Esophagus squamous epithelium (tissue), 5 donors: ENCODE measurements around the gene SDR42E1. TPM values are rescaled to one million over a fixed set of nuclear protein-coding genes. Genes with fewer than 3 reads are reported as not detected.

ENCODE experiments used
- DNase-seq: peaks from one replicate; lab custom pipeline; 2025; lab: John Stamatoyannopoulos, UW
- H3K27ac ChIP-seq, 4 donors: fragments of 200-600 bp; sonication (generic); one replicate each; pipeline ENCODE4 v1.5.1; 2016 to 2019; ENCODE audit warnings: mild to moderate bottlenecking in 1 of 4
- H3K27me3 ChIP-seq, 4 donors: fragments of 200-600 bp; sonication (generic); 1 replicate in 3 of 4; 2 replicates in 1 of 4; pipeline versions ENCODE4 v1.5.1 to v1.6.0; 2017 to 2021; ENCODE audit warnings: antibody characterized with exemption in 1 of 4
- H3K36me3 ChIP-seq, 3 donors: fragments of 200-600 bp; sonication (generic); one replicate each; pipeline ENCODE4 v1.5.1; 2016 to 2019
- H3K4me1 ChIP-seq, 3 donors: fragments of 200-600 bp; sonication (generic); one replicate each; pipeline ENCODE4 v1.5.1; 2017 to 2019
- H3K4me3 ChIP-seq, 4 donors: fragments of 200-600 bp; sonication (generic); 1 replicate in 3 of 4; 2 replicates in 1 of 4; pipeline ENCODE4 v1.5.1; 2016 to 2019; ENCODE audit warnings: mild to moderate bottlenecking in 2 of 4, moderate library complexity in 1 of 4
- H3K9me3 ChIP-seq, 3 donors: fragments of 200-600 bp; sonication (generic); one replicate each; pipeline ENCODE4 v1.5.1; 2016 to 2019
- CTCF ChIP-seq, 6 experiments: fragments of 450-650 bp in 4 of 6; fragments of 200-600 bp in 2 of 6; sonication (generic) in 2 of 6; IDR thresholded peaks; one replicate each; pipeline ENCODE4 v1.5.1; 2016 to 2019; ENCODE audit warnings: antibody characterized with exemption in 6 of 6, mild to moderate bottlenecking in 4 of 6, moderate library complexity in 4 of 6
- POLR2A ChIP-seq, 4 donors: fragments of 450-650 bp; IDR thresholded peaks; one replicate each; pipeline ENCODE4 v1.6.1; 2017; ENCODE audit warnings: antibody characterized with exemption in 4 of 4, mild to moderate bottlenecking in 4 of 4, moderate library complexity in 3 of 4
- WGBS, 2 donors: methylation state at CpG; one replicate each; pipeline ENCODE4 v1.1.5; 2018; 5-methylcytosine and 5-hydroxymethylcytosine counted together
- intact Hi-C: fragments of 100-400 bp; cut with DNase I; formaldehyde crosslinking; loops from one replicate; pipeline ENCODE4 v1.15.0; 2022
- total RNA-seq, 4 donors: library from RNA; depleted of rRNA; stranded (reverse); fragments of >200 nt; gene quantifications; one replicate each; pipeline ENCODE4 v1.1.0, GENCODE V29; 2016
- donor health status: DM: yes; HTN: yes; CAD: no.

The SDR42E1 gene
- total RNA-seq, 4 donors from 2014 or later = 7.1 to 15.3 (median 12.3) TPM

DNA sequence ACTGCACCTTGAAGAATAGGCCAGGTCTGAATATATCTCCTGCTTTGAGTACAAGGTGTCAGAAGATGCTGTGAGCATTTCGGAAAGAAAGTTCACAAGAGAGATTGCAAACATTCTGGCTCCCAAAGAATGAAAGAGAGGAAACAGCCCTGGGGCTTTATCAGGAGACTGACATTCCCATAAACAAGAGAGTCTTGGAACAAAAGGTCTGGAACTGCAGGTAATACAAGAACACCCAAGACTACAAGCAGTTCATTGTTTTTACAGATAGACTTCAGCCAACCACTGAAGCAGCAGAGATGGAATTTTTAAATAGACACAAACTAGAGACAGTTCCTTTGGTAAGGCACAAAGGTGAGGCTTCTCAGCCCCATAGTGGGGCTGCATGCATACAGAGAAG is 38.2 kb upstream of the SDR42E1 start:
- 44 to 67% methylated on average over 1 of the region's 1 CpG for WGBS, 2 donors
- Histone ChIP-seq H3K27me3 (no peaks in the 10 kb centered on the region), H3K36me3 (no peaks in the 10 kb centered on the region), H3K9me3 (no peaks in the 10 kb centered on the region), H3K4me1 (peaks cover 4 to 45% (median 18%) of the 10 kb centered on the region in 3 donors), H3K4me3 (no peak overlapping the region), H3K27ac (no peak overlapping the region)
- TF ChIP-seq POLR2A (IDR thresholded peaks at IDR 0.05) (no peak), CTCF (IDR thresholded peaks at IDR 0.05) (no peak)
- intact Hi-C loops = no loop called here
- no peak for DNase-seq

GRCh38 chr16:82047787-82048186 is 36.5 kb upstream of the SDR42E1 start:
- TF ChIP-seq POLR2A (IDR thresholded peaks at IDR 0.05) (no peak), CTCF (IDR thresholded peaks at IDR 0.05) (no peak)
- 91 to 95% methylated on average over 2 of the region's 2 CpGs for WGBS, 2 donors
- Histone ChIP-seq H3K36me3 (no peaks in the 10 kb centered on the region), H3K9me3 (no peaks in the 10 kb centered on the region), H3K4me3 (no peak overlapping the region), H3K27ac (no peak overlapping the region), H3K4me1 (peaks cover 4 to 51% (median 22%) of the 10 kb centered on the region in 3 donors), H3K27me3 (no peaks in the 10 kb centered on the region)
- no peak for DNase-seq
- intact Hi-C loops = no loop called here

GRCh38 chr16:82047374-82047773 is 36.1 kb upstream of the SDR42E1 start:
- H3K27me3 ChIP-seq = no peaks in the 10 kb centered on the region
- no peak overlapping the region for H3K27ac ChIP-seq
- TF ChIP-seq POLR2A (IDR thresholded peaks at IDR 0.05) = no peak
- no peak for TF ChIP-seq CTCF (IDR thresholded peaks at IDR 0.05)
- H3K4me1 ChIP-seq = peaks cover 4 to 51% (median 22%) of the 10 kb centered on the region in 3 donors
- H3K9me3 ChIP-seq = no peaks in the 10 kb centered on the region
- 53 to 73% methylated on average over 2 of the region's 2 CpGs for WGBS, 2 donors
- intact Hi-C loops = no loop called here
- DNase-seq = no peak
- H3K36me3 ChIP-seq = no peaks in the 10 kb centered on the region
- no peak overlapping the region for H3K4me3 ChIP-seq

- no peaks in the 10 kb centered on the region for H3K27me3 ChIP-seq
- H3K36me3 ChIP-seq = no peaks in the 10 kb centered on the region
- H3K4me1 ChIP-seq = peaks cover 4 to 51% (median 22%) of the 10 kb centered on the region in 3 donors
- H3K4me3 ChIP-seq = no peak overlapping the region
- no peak overlapping the region for H3K27ac ChIP-seq
- intact Hi-C loops = no loop called here
- 67 to 86% methylated on average over 2 of the region's 2 CpGs for WGBS, 2 donors
- TF ChIP-seq POLR2A (IDR thresholded peaks at IDR 0.05) (no peak), CTCF (IDR thresholded peaks at IDR 0.05) (no peak)
- H3K9me3 ChIP-seq = no peaks in the 10 kb centered on the region
- no peak for DNase-seq
Measured at GRCh38 chr16:82046941-82047340, 35.7 kb upstream of the SDR42E1 start.

- Histone ChIP-seq H3K9me3 (no peaks in the 10 kb centered on the region), H3K36me3 (no peaks in the 10 kb centered on the region), H3K27me3 (no peaks in the 10 kb centered on the region), H3K4me1 (peaks cover 4 to 51% (median 22%) of the 10 kb centered on the region in 3 donors), H3K27ac (no peak overlapping the region), H3K4me3 (no peak overlapping the region)
- no peak for TF ChIP-seq POLR2A (IDR thresholded peaks at IDR 0.05)
- TF ChIP-seq CTCF (IDR thresholded peaks at IDR 0.05) = no peak
- intact Hi-C loops = no loop called here
- DNase-seq = no peak
- WGBS, 2 donors = 80 to 92% methylated on average over 4 of the region's 4 CpGs
Measured at GRCh38 chr16:82046541-82046940, 35.3 kb upstream of the SDR42E1 start.
